ENCODE results near the gene DLX1.

DLX1 gene

DNA sequence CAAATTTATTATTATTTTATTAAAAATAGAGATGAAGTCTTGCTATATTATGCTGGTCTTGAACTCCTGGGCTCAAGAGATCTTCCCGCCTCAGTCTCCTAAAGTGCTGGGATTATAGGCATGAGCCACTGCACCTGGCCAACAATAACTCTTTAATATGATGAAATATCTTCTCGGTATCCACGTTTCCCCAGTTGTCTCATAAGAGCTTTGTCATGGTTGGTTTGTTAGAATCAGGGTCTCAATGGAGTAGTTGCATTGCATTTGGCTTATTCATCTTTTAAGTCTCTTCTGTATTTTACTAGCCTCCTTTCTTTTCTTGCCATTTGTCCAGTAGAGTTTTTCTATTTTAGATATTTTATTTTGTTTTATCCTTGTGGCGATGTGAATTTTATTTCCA lies 50.1 kb downstream of the DLX1 start (continued):
- TF ChIP-seq, protein P1, sequence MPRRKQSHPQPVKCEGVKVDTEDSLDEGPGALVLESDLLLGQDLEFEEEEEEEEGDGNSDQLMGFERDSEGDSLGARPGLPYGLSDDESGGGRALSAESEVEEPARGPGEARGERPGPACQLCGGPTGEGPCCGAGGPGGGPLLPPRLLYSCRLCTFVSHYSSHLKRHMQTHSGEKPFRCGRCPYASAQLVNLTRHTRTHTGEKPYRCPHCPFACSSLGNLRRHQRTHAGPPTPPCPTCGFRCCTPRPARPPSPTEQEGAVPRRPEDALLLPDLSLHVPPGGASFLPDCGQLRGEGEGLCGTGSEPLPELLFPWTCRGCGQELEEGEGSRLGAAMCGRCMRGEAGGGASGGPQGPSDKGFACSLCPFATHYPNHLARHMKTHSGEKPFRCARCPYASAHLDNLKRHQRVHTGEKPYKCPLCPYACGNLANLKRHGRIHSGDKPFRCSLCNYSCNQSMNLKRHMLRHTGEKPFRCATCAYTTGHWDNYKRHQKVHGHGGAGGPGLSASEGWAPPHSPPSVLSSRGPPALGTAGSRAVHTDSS (tag by site-specific recombination; IDR thresholded peaks at IDR 0.05) = no peak
- TF ChIP-seq, protein P2, sequence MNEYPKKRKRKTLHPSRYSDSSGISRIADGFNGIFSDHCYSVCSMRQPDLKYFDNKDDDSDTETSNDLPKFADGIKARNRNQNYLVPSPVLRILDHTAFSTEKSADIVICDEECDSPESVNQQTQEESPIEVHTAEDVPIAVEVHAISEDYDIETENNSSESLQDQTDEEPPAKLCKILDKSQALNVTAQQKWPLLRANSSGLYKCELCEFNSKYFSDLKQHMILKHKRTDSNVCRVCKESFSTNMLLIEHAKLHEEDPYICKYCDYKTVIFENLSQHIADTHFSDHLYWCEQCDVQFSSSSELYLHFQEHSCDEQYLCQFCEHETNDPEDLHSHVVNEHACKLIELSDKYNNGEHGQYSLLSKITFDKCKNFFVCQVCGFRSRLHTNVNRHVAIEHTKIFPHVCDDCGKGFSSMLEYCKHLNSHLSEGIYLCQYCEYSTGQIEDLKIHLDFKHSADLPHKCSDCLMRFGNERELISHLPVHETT (tag by site-specific recombination; IDR thresholded peaks at IDR 0.05) = no peak
- TF ChIP-seq ZNF664 (tag by site-specific recombination; IDR thresholded peaks at IDR 0.05) (no peak), ZNF132 (tag by site-specific recombination; IDR thresholded peaks at IDR 0.05; ENCODE audit: borderline replicate concordance) (no peak), ZNF549 (tag by site-specific recombination; IDR thresholded peaks at IDR 0.05) (no peak), ZNF426 (tag by site-specific recombination; IDR thresholded peaks at IDR 0.05) (no peak), ZNF211 (tag by site-specific recombination; IDR thresholded peaks at IDR 0.05; ENCODE audit: low read depth) (no peak), ZNF175 (tag by site-specific recombination; IDR thresholded peaks at IDR 0.05) (no peak), ZEB2 (tag by site-specific recombination; IDR thresholded peaks at IDR 0.05) (no peak), ZNF621 (tag by site-specific recombination; IDR thresholded peaks at IDR 0.05) (no peak), ZFHX2 (tag by site-specific recombination; conservative IDR thresholded peaks at IDR 0.05) (no peak), ZNF19 (tag by site-specific recombination; IDR thresholded peaks at IDR 0.05; ENCODE audit: low read depth) (no peak), ZNF423 (tag by site-specific recombination; IDR thresholded peaks at IDR 0.05) (no peak)
- TF ChIP-seq, protein P3, sequence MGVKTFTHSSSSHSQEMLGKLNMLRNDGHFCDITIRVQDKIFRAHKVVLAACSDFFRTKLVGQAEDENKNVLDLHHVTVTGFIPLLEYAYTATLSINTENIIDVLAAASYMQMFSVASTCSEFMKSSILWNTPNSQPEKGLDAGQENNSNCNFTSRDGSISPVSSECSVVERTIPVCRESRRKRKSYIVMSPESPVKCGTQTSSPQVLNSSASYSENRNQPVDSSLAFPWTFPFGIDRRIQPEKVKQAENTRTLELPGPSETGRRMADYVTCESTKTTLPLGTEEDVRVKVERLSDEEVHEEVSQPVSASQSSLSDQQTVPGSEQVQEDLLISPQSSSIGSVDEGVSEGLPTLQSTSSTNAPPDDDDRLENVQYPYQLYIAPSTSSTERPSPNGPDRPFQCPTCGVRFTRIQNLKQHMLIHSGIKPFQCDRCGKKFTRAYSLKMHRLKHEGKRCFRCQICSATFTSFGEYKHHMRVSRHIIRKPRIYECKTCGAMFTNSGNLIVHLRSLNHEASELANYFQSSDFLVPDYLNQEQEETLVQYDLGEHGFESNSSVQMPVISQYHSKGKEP (tag by site-specific recombination; IDR thresholded peaks at IDR 0.05) = no peak
- TF ChIP-seq, protein P4, sequence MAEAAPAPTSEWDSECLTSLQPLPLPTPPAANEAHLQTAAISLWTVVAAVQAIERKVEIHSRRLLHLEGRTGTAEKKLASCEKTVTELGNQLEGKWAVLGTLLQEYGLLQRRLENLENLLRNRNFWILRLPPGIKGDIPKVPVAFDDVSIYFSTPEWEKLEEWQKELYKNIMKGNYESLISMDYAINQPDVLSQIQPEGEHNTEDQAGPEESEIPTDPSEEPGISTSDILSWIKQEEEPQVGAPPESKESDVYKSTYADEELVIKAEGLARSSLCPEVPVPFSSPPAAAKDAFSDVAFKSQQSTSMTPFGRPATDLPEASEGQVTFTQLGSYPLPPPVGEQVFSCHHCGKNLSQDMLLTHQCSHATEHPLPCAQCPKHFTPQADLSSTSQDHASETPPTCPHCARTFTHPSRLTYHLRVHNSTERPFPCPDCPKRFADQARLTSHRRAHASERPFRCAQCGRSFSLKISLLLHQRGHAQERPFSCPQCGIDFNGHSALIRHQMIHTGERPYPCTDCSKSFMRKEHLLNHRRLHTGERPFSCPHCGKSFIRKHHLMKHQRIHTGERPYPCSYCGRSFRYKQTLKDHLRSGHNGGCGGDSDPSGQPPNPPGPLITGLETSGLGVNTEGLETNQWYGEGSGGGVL (tag by site-specific recombination; IDR thresholded peaks at IDR 0.05) = no peak
- TF ChIP-seq, protein P5, sequence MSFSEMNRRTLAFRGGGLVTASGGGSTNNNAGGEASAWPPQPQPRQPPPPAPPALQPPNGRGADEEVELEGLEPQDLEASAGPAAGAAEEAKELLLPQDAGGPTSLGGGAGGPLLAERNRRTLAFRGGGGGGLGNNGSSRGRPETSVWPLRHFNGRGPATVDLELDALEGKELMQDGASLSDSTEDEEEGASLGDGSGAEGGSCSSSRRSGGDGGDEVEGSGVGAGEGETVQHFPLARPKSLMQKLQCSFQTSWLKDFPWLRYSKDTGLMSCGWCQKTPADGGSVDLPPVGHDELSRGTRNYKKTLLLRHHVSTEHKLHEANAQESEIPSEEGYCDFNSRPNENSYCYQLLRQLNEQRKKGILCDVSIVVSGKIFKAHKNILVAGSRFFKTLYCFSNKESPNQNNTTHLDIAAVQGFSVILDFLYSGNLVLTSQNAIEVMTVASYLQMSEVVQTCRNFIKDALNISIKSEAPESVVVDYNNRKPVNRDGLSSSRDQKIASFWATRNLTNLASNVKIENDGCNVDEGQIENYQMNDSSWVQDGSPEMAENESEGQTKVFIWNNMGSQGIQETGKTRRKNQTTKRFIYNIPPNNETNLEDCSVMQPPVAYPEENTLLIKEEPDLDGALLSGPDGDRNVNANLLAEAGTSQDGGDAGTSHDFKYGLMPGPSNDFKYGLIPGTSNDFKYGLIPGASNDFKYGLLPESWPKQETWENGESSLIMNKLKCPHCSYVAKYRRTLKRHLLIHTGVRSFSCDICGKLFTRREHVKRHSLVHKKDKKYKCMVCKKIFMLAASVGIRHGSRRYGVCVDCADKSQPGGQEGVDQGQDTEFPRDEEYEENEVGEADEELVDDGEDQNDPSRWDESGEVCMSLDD (tag by site-specific recombination; IDR thresholded peaks at IDR 0.05) = no peak

DNA sequence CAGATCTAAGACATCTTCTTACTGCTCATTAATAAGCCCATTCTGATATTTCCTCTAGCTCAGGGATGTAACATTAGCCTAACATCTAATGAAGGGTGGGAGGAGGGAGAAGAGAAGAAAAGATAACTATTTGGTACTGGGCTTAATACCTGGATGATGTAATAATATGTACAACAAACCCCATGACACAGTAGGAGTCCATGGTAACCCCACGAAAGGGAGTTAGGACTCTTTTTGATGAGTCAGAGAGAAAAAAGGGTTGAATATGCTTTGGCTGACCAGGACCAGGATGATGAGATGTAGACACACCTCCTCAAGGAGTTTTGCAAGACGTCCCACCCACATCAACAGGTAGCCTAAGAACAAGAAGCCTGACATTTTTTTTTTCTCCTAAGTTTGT lies 51.8 kb downstream of the DLX1 start:
- CTCF ChIA-PET = interaction anchor here (0.6 to 3.4 kb wide), 5 partner anchors 9 to 328 kb away, joined by 3 to 16 read pairs (median 4); no protein-coding TSS in a partner anchor
- Histone ChIP-seq H3K4me3 (ENCODE audit: low read depth, low read length) (no peak overlapping the region), H3K27ac (ENCODE audit: extremely low read depth, low read depth, low read length) (no peak overlapping the region)

More for the DNA sequence above, 51.8 kb downstream of the DLX1 start:
- TF ChIP-seq, protein P6, sequence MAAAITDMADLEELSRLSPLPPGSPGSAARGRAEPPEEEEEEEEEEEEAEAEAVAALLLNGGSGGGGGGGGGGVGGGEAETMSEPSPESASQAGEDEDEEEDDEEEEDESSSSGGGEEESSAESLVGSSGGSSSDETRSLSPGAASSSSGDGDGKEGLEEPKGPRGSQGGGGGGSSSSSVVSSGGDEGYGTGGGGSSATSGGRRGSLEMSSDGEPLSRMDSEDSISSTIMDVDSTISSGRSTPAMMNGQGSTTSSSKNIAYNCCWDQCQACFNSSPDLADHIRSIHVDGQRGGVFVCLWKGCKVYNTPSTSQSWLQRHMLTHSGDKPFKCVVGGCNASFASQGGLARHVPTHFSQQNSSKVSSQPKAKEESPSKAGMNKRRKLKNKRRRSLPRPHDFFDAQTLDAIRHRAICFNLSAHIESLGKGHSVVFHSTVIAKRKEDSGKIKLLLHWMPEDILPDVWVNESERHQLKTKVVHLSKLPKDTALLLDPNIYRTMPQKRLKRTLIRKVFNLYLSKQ (tag by site-specific recombination; IDR thresholded peaks at IDR 0.05; ENCODE audit: borderline replicate concordance) = no peak
- TF ChIP-seq, protein P7, sequence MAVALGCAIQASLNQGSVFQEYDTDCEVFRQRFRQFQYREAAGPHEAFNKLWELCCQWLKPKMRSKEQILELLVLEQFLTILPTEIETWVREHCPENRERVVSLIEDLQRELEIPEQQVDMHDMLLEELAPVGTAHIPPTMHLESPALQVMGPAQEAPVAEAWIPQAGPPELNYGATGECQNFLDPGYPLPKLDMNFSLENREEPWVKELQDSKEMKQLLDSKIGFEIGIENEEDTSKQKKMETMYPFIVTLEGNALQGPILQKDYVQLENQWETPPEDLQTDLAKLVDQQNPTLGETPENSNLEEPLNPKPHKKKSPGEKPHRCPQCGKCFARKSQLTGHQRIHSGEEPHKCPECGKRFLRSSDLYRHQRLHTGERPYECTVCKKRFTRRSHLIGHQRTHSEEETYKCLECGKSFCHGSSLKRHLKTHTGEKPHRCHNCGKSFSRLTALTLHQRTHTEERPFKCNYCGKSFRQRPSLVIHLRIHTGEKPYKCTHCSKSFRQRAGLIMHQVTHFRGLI (tag by site-specific recombination; IDR thresholded peaks at IDR 0.05) = no peak
- peak; percentile 45; the same call in 1 of the 2 replicates for TF ChIP-seq SCRT2 (tag by site-specific recombination; IDR thresholded peaks at IDR 0.05)
- TF ChIP-seq ZBTB7A (tag by site-specific recombination; IDR thresholded peaks at IDR 0.05; ENCODE audit: low read depth) = no peak
- TF ChIP-seq HOXC10 (CRISPR knock-in tag; IDR thresholded peaks at IDR 0.05) = no peak
- TF ChIP-seq KLF8 (tag by site-specific recombination; IDR thresholded peaks at IDR 0.05) = no peak
- Histone ChIP-seq H3K4me1 (ENCODE audit: control insufficient read depth, insufficient read depth, low read length) (no peaks in the 10 kb centered on the region), H3K36me3 (ENCODE audit: control insufficient read depth in 2 of 2, insufficient read depth in 1 of 2, low read length in 2 of 2) (no peaks in the 10 kb centered on the region), H3K9me3 (ENCODE audit: control insufficient read depth, insufficient read depth, low read depth, low read length) (no peaks in the 10 kb centered on the region)
- POLR2A ChIA-PET = no interaction called here
